Gastroesophageal sphincter (tissue), 3 donors: Measurements from ENCODE around the gene TP53BP2.

ENCODE experiments used
- CTCF ChIP-seq, 4 experiments: fragments of 200-600 bp in 2 of 4; fragments of 450-650 bp in 2 of 4; sonication (generic) in 1 of 4; IDR thresholded peaks; one replicate each; pipeline ENCODE4 v1.5.1; 2017 to 2019; ENCODE audit warnings: antibody characterized with exemption in 4 of 4, mild to moderate bottlenecking in 2 of 4, moderate library complexity in 2 of 4
- EP300 ChIP-seq: sonication (generic); formaldehyde crosslinking; IDR thresholded peaks from one replicate; pipeline ENCODE4 v1.6.1; 2017; ENCODE audit warnings: antibody characterized with exemption, mild to moderate bottlenecking
- POLR2A ChIP-seq, 2 donors: fragments of 450-650 bp; IDR thresholded peaks; one replicate each; pipeline ENCODE4 v1.6.1; 2017; ENCODE audit warnings: antibody characterized with exemption in 2 of 2, mild to moderate bottlenecking in 2 of 2, moderate library complexity in 1 of 2

- no peak for TF ChIP-seq POLR2A (IDR thresholded peaks at IDR 0.05)
- TF ChIP-seq CTCF (IDR thresholded peaks at IDR 0.05) = no peak
- no peak for TF ChIP-seq EP300
Observed at GRCh38 chr1:223813645-223814044, 32.1 kb downstream of the TP53BP2 start.
